ENCODE results near the gene ZNF678. TPM values are rescaled to one million over a fixed set of nuclear protein-coding genes. Genes with fewer than 3 reads are reported as not detected.

Gene ZNF678
- 6.5 and 8.5 TPM in 2 replicates for total RNA-seq

GRCh38 chr1:227563324-227564201 lies at the start of gene ZNF678:
TSS of gene ZNF678 (plus strand) at chr1:227563556. CDS start at chr1:227650992, 87,436 bp downstream.

Small RNA genes lying within 50 kb of the gene (small RNA-seq; reads per million reads assigned to genes)
- 1.1 reads per million, percentile 50 among the genes with 10 or more reads in this experiment for gene RNA5SP77

Other genes starting within 250 kb of the ZNF678 start
- 80.6 and 91.7 TPM in 2 replicates for gene CDC42BPA, start 245.1 kb upstream of the ZNF678 start, total RNA-seq
- gene JMJD4, start 171.7 kb downstream of the ZNF678 start, total RNA-seq: 26.6 and 29.1 TPM in 2 replicates
- 37.0 and 41.0 TPM in 2 replicates for gene SNAP47, start 171.9 kb downstream of the ZNF678 start, total RNA-seq